HG02870 (cell line): ENCODE data around the gene LDB3.

Source experiments
- ATAC-seq: cut with Tn5 transposase; IDR thresholded peaks from one replicate; pipeline ENCODE4 v1.9.1; 2021; ENCODE audit warnings: mild to moderate bottlenecking, moderate library complexity; ENCODE audit not compliant: unreplicated experiment

Gene LDB3

GRCh38 chr10:86703176-86703575, 34.9 kb downstream of the LDB3 start:
- ATAC-seq: no peak

- ATAC-seq: no peak
Observed at GRCh38 chr10:86705139-86705538, 36.8 kb downstream of the LDB3 start.

- no peak for ATAC-seq
Observed at GRCh38 chr10:86705905-86706304, 37.6 kb downstream of the LDB3 start.

- no peak for ATAC-seq
Observed at GRCh38 chr10:86706401-86706841, 38.1 kb downstream of the LDB3 start.

- ATAC-seq: no peak
Observed at GRCh38 chr10:86706977-86707376, 38.7 kb downstream of the LDB3 start.

- ATAC-seq: no peak
Observed at GRCh38 chr10:86707505-86707904, 39.2 kb downstream of the LDB3 start.

GRCh38 chr10:86708068-86708782, 39.9 kb downstream of the LDB3 start:
- no peak for ATAC-seq

GRCh38 chr10:86708783-86709380, 40.6 kb downstream of the LDB3 start:
- no peak for ATAC-seq

- ATAC-seq: no peak
Observed at GRCh38 chr10:86709396-86710185, 41.3 kb downstream of the LDB3 start.

GRCh38 chr10:86710987-86711512, 42.7 kb downstream of the LDB3 start:
- peak; percentile 78 for ATAC-seq

GRCh38 chr10:86711513-86712316, 43.4 kb downstream of the LDB3 start:
- ATAC-seq: peak; percentile 37

- peak; percentile 19 for ATAC-seq
Observed at GRCh38 chr10:86712317-86712707, 44.0 kb downstream of the LDB3 start.

GRCh38 chr10:86715156-86715795, 47.0 kb downstream of the LDB3 start:
- no peak for ATAC-seq

- ATAC-seq: no peak
Observed at GRCh38 chr10:86715836-86716235, 47.5 kb downstream of the LDB3 start.

GRCh38 chr10:86716466-86716865, 48.2 kb downstream of the LDB3 start:
- ATAC-seq: no peak

GRCh38 chr10:86718556-86718955, 50.2 kb downstream of the LDB3 start:
- ATAC-seq: no peak

GRCh38 chr10:86721232-86721631, 52.9 kb downstream of the LDB3 start:
- no peak for ATAC-seq

GRCh38 chr10:86723009-86723408, 54.7 kb downstream of the LDB3 start:
- ATAC-seq: no peak

GRCh38 chr10:86724445-86724844, 56.1 kb downstream of the LDB3 start:
- no peak for ATAC-seq

- no peak for ATAC-seq
Observed at GRCh38 chr10:86725980-86726676, 57.8 kb downstream of the LDB3 start.
